DMS114 treated with DMSO at 0.1 percent for 48 hours (cell line): ENCODE measurements around the gene DAND5.
"Not testable (repeated sequence)": the region's sequence is repeated elsewhere in the genome, so short reads cannot be mapped to it uniquely, and the experiment has no call there.

ENCODE experiments used
- DNase-seq: peaks from one replicate; lab custom pipeline; 2025; ENCODE audit not compliant: unreplicated experiment; lab: John Stamatoyannopoulos, UW

The DAND5 gene

DNA sequence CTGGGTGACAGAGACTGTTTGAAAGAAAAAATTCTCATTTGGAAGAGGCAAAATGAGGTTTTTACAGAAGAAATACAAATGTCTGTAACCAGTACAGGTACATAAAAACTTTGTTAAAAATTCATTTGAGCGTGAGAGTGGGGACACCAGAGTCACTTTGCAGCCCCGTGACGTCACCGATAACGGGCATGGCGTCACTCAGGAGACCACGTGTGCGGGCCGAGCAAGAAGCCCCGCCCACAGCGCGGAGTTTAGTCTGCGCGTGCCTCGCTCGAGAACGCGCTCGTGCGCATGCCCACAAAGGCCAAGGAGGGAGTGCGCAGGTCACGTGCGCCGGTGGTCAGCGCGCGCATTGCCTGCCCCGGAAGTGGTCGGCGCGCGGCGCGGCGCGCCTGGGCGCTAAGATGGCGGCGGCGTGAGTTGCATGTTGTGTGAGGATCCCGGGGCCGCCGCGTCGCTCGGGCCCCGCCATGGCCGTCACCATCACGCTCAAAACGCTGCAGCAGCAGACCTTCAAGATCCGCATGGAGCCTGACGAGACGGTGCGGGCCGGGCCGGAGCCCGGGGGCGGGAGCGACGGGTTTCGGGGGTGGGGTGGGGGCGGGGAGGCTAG, 23.8 kb upstream of the DAND5 start, which contains the start of gene RAD23A:
RAD23A (plus strand) TSS at position 384 of the 613 bp plus-strand sequence; CDS start at position 471, 87 bp downstream.
- peak; percentile 81 for DNase-seq

DNA sequence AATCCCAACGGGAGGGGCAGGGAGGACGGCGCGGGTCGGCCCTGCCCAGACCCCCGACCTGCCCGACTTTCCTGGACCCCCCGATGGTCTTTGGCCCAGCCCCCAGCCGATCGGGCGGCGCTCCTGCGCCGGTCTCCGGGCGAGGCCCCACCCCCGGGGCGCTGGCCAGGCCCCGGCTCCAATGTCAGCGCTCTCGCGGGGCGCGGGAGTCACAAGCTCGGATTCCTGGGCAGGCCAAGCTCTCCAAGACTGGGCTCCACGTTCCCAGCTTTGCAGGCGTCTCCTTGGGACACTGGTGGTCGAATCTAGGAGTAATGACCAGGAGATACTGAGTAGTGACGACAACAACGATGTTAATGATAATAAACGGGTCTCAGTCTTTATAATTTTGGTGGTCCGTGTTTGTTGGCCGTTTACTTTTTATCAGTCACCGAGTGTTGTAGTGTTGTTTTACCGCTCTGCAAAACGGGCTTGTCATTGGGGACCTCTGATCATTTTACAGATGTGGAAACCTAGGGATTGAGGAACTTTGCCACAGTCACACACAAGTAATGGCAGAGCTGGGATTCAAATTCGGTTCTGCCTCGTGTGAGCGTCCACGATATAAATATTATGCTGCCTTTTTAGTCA, 23.2 kb upstream of the DAND5 start:
- no peak for DNase-seq

DNA sequence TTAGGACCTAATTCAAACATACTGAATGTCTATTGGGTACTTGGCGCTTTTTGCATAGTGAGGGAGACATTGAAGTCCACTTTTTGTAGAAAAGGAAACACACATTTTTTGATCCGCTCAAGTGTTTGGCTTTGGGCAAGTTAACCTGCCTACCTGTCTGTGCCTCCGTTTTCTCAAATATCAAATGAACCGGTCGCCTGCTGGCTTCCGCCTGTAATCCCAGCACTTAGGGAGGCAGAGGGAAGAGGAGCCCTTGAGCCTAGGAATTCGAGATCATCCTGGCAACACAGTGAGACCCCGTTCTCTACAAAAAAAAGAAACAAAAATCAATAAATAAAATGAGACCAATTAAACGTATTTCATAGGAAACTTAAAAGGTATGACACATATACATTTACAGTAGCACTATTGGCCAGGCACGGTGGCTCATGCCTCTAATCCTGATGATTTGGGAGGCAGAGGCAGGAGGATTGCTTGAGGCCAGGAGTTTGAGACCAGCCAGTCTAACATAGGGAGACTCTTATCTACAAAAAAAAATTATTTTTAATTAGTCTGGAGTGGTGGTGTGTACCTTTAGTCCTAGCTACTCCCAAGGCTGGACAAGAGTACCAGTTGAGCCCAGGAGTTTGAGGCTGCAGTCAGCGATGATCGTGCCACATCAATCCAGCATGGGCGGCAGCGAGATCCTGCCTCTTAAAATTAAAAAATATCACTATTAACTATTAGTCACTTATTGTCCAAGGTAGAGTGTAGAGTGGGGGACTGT, 22.5 kb upstream of the DAND5 start:
- no peak for DNase-seq

DNA sequence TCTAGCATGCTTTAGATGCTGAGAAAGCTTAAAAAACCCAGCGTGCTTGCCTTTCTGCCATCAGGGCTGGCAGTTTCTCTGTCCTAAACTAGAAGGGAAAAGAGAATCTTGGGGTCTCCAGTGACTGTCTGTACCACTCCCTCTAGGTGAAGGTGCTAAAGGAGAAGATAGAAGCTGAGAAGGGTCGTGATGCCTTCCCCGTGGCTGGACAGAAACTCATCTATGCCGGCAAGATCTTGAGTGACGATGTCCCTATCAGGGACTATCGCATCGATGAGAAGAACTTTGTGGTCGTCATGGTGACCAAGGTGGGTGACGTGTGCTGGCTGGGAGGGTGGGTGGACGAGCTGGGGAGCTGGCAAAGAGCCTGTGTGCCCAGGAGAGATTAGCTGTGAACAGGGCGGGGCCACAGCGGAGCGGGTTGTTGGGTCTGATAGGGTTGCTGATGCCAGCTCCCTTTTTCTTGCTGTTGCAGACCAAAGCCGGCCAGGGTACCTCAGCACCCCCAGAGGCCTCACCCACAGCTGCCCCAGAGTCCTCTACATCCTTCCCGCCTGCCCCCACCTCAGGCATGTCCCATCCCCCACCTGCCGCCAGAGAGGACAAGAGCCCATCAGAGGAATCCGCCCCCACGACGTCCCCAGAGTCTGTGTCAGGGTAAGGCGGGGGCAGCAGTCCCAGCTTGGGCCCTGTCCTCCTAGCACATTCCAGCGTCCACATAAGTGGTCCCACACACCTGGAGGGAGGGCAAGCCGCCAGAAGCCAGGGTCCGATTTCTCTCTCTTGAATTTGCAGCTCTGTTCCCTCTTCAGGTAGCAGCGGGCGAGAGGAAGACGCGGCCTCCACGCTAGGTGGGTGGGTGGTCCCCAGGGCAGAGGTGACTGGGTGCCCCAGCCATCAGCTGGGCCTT, 21.4 kb upstream of the DAND5 start:
- no peak for DNase-seq

DNA sequence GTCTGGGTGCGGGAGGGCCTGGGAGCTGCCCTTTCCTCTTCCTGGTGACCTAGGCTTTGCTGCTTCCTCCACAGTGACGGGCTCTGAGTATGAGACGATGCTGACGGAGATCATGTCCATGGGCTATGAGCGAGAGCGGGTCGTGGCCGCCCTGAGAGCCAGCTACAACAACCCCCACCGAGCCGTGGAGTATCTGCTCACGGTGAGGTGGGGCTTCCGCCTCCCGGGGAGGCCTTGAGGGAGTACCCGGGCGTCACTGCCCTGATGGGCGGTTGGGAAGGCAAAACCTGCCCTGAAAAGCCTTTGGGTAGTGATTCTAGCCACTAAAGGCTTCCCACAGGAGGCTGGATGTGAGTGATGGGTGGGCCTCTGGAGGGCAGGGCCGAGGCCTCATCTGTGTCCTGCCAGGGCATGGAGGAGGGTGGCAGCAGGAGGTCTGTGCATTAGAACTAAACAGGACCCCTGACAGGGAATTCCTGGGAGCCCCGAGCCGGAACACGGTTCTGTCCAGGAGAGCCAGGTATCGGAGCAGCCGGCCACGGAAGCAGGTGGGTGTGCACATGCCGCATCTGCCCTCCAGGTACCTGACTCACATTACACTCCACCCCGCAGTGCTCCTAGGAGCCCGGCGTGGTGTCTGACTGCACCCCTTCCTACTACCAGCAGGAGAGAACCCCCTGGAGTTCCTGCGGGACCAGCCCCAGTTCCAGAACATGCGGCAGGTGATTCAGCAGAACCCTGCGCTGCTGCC, 20.6 kb upstream of the DAND5 start:
- DNase-seq, result no peak

DNA sequence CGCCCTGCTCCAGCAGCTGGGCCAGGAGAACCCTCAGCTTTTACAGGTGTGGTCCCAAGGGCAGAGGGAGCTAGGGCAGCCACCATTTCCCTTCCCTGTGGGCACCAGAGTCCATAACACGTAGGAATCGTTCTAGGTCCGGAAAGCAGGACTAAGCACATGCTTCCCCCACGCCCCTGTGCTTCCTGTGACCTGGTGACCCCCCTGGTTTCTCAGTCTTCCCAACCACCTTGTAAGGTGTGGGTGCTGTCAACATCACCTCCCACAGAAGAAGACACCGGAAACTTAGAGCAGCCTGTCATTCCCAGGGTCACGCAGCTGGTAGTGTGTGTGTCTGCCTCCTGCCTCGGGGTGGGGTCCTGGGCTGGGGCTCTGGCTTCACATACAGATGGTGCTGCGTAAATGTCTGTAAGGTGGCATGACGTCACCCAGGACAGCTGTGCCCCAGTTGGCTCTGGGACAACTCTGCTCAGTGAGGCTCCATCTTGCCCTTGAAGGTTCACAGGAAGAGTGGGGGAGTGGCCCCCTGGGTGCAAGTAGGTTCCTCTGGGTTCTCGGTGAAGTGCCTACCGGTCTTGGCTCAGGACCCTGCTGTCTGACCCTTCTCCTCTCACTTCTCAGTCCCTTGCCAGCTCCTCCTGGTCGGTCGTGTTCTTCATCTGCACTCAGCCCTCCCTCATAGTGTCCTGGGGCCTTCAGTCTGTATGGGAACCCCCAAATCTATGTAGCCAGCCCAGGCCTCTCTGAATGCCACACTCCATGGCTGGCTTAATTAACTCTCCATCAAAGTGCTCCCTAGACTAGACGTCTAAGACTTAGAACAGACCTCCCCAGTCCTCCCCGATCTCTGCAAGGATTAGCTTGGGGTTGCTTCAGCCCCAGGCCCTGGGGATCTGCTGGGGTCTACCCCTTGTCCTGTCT, 19.8 kb upstream of the DAND5 start:
- DNase-seq, result no peak

DNA sequence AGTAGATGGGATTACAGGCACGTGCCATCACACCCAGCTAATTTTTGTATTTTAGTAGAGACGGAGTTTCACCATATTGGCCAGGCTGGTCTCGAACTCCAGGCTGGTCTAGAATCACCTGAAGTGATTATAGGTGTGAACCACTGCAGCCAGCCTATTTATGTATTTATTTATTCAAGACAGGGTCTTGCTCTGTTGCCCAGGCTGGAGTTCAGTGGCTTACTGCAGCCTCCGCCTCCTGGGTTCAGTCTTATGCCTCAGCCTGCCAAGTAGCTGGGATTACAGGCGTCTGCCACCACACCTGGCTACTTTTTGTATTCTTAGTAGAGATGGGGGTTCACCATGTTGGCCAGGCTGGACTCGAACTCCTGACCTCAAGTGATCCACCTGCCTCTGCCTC, 17.3 kb upstream of the DAND5 start:
- DNase-seq, result not testable (repeated sequence)

DNA sequence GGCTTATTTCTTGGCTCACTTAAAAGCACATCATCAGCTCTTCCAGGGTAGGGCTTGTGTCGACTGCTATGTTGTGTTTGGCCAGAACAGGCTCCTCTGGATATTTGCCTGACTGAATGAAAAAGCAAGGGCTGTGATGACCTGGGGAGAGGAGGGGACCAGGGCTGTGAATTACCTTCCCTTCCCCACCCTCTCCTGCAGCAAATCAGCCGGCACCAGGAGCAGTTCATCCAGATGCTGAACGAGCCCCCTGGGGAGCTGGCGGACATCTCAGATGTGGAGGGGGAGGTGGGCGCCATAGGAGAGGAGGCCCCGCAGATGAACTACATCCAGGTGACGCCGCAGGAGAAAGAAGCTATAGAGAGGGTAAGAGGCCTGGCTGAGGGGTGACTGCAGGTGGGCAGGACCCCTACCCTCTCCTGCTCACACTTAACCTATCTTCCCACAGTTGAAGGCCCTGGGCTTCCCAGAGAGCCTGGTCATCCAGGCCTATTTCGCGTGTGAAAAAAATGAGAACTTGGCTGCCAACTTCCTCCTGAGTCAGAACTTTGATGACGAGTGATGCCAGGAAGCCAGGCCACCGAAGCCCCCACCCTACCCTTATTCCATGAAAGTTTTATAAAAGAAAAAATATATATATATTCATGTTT, 16.8 kb upstream of the DAND5 start:
- no peak for DNase-seq

DNA sequence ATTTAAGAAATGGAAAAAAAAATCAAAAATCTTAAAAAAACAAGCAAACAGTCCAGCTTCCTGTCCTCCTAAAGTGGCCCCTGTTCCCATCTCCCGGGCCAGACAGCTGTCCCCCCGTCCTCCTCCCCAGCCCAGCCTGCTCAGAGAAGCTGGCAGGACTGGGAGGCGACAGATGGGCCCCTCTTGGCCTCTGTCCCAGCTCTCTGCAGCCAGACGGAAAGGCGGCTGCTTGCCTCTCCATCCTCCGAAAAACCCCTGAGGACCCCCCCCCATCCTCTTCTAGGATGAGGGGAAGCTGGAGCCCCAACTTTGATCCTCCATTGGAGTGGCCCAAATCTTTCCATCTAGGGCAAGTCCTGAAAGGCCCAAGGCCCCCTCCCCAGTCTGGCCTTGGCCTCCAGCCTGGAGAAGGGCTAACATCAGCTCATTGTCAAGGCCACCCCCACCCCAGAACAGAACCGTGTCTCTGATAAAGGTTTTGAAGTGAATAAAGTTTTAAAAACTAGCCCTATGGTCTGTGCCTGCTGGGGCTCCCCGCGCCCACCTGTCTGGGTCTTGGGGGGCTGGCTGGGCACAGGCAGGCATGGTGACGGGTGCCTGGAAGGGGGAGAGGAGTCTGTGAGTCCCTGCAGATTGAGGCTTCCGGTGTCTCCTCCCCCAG, 16.1 kb upstream of the DAND5 start:
- no peak for DNase-seq

DNA sequence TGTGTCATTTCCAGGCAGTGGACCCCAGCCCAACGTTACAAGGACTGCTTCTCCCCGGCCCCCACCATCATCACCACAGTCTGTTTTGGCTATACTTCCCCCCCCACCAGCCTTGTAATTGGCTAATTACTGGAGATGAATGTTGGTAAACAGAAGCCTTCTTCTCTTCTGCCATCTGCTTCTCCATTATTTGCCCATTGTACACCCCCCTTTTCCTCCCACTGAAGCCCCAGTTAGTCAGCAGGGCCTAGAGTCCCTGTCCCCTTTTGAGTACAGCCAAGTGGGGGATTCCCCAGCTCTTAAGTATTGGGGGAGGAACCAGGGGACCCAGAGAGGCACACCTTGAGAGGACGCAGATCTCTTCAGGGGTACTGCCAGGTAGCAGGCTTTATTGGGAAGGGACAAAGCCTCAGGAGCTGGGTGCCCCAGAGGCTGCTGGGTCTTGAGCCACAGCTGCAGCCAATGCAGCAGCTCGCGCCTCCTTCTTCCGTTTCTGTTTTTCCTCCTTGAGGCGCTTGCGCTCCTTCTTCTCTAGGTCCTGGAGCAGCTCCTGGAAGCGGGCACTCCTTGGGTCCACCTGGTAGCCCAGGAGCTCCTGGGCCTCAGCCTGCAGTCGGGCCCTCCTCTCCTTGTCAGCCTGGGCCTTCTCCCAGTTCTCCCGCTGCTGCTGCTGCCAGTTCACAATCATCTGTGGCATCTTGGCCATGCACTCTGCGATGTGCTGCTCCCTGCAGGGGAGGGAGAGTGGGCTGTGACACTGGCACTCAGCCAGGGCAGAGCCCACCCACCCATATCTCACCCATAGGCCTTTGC, 15.4 kb upstream of the DAND5 start:
- no peak for DNase-seq

DNA sequence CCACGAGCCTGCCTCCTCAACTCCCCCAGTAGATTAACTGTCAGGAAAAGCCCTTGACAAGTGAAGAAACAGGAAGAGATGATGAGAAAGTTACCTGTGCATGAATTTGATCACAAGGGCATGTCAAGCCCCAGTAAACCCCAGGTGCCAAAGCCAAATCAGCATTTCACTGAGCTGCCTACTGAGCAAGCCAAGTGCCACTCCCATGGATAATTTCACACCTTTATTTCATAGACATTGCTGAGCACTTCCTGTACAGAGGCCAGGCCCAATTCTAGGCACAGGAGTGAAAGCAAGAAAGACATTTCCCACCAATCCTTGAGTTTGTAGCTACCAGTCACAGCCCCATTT, 14.8 kb upstream of the DAND5 start:
- DNase-seq, result no peak

DNA sequence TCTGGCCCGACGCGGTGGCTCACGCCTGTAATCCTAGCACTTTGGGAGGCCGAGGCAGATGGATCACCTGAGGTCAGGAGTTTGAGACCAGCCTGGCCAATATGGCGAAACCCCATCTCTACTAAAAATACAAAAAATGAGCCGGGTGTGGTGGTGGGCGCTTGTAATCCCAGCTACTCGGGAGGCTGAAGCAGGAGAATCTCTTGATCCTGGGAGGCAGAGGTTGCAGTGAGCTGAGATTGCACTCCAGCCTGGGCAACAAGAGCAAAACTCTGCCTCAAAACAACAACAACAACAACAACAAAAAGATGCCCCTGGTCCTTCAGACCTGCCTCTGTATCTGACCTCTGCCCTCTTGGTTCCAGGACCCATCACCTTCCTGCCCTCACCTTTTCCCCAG, 13.8 kb upstream of the DAND5 start:
- not testable (repeated sequence) for DNase-seq

DNA sequence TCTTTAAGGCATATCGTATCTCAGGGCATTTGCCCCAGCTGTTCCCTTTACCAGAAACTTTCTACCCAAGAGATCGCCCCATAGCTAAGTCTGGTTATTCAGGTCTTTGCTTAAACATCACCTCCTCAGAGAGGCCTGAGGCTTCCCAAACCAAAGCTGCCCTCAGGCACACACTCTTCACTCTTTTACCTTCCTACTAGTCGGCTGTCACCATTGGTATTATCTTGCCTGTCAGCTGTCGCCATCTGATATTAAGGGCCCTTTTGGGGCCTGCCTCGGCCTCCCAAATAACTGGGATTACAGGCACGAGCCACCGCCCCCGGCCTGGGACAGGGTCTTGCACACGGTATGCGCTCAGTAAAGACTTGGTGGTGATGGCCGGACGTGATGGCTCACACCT, 13.4 kb upstream of the DAND5 start:
- DNase-seq, result no peak

DNA sequence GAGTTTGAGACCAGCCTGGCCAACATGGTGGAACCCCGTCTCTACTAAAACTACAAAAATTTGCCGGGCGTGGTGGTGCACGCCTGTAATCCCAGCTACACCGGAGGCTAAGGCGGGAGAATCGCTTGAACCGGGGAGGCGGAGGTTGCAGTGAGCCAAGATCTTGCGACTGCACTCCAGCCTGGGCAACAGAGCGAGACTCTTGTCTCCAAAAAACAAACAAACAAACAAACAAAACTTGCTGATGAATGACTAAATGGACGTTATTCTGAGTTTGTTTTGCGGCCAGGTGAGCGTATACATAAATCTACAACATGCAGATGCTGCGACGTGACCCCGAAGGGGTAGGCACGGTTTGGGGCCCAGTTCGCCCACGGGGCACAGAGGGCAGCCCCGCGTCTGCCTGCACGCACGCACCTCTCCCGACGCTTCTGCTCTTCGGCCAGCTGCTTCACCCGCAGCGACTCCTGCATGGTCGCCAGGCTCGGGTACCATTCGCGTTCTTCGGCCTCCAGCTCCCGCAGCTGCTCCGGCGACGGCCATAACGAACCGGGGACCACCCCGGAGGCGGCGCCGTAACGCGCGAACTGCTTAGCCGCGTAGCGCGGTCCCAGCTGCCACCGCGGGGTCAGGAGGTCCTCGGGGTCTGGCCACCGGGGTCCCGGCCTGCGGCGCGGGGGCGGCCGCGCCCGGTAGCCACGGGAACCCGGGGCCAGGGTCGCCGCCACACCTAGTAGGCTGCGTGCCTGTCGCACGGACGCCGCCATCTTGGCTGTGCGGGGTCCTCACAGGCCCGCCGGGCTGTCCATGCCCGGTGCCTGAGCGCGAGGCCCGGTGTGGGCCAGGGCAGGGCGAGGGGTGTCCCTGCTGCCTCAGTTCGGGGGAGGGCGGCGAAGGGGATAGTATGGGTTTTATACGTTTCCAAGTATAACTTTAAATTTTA, 12.7 kb upstream of the DAND5 start, which contains the start of gene GADD45GIP1:
GADD45GIP1 (minus strand) TSS at position 778 of the 943 bp plus-strand sequence; CDS start at position 767, 11 bp downstream.
- DNase-seq, result peak; percentile 37

DNA sequence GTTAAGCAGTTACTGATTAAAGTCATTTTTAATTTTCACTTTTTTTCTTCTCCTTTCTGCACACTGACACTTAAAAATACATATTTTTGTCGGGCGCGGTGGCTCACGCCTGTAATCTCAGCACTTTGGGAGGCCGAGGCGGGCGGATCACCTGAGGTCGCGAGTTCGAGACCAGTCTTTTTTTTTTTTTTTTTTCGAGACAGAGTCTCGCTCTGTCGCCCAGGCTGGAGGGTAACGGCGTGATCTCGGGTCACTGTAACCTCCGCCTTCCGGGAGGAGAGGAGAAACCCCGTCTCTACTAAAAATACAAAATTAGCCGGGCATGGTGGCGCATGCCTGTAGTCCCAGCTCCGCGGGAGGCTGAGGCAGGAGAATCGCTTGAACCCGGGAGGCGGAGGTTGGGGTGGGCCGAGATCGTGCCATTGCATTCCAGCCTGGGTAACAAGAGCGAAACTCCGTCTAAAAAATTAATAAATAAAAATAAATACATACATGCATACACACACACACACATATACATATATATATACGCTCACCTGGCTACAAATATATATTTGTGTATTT, 11.9 kb upstream of the DAND5 start:
- DNase-seq, result not testable (repeated sequence)

DNA sequence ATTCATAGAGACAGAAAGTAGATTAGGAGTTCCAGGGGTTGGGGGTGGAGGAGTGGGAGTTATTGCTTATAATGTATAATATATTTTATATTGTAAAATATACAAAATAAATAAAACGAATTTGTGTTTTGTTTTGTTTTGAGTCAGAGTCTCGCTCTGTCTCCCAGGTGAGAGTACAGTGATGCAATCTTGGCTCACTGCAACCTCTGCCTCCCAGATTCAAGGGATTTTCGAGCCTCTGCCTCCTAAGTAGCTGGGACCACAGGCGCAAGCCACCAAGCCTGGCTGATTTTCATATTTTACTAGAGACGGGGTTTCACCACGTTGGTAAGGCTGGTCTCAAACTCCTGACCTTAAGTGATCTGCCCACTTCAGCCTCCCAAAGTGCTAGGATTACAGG, 9.9 kb upstream of the DAND5 start:
- no peak for DNase-seq
